SU-DHL-6 (cell line): ENCODE results near the gene TUBB6.

Experiments
- H2AFZ ChIP-seq: fragments of 200-600 bp; sonication (generic); 2 replicates; pipeline ENCODE4 v1.6.1; 2014; ENCODE audit warnings: low read depth, mild to moderate bottlenecking, moderate library complexity, mixed read lengths, antibody characterized with exemption, low read length; ENCODE audit not compliant: severe bottlenecking
- H3F3A ChIP-seq: fragments of 200-600 bp; shearing (Covaris generic); 2 replicates; pipeline ENCODE4 v1.6.0; 2016; ENCODE audit warnings: antibody characterized with exemption, mild to moderate bottlenecking; ENCODE audit not compliant: insufficient read depth
- H3K27ac ChIP-seq: fragments of 200-600 bp; sonication (generic); 2 replicates; pipeline ENCODE4 v1.5.1; 2016; ENCODE audit warnings: low read depth, mild to moderate bottlenecking, low read length, moderate library complexity, mixed read lengths
- H3K27me3 ChIP-seq: fragments of 200-600 bp; sonication (generic), shearing (Covaris generic); 2 replicates; pipeline ENCODE4 v1.6.0; 2014; ENCODE audit warnings: mild to moderate bottlenecking, low read length
- H3K36me3 ChIP-seq: fragments of 200-600 bp; sonication (generic); 2 replicates; pipeline ENCODE4 v1.6.1; 2014; ENCODE audit warnings: mild to moderate bottlenecking, low read length, mixed read lengths
- H3K4me2 ChIP-seq: fragments of 300-600, 200-600 bp; shearing (Covaris generic), sonication (generic); 2 replicates; pipeline ENCODE4 v1.6.0; 2014; ENCODE audit warnings: low read length, low read depth, mild to moderate bottlenecking; ENCODE audit not compliant: poor library complexity, severe bottlenecking
- H3K4me3 ChIP-seq: fragments of 200-600 bp; sonication (generic); 2 replicates; pipeline ENCODE4 v1.5.1; 2014; ENCODE audit warnings: antibody characterized with exemption, low read length, mild to moderate bottlenecking, mixed read lengths; ENCODE audit not compliant: insufficient read depth, poor library complexity, severe bottlenecking
- H3K79me2 ChIP-seq: fragments of 200-600 bp; sonication (generic); 2 replicates; pipeline ENCODE4 v1.6.1; 2014; ENCODE audit warnings: mild to moderate bottlenecking, low read length, moderate library complexity; ENCODE audit not compliant: insufficient read depth
- H3K9ac ChIP-seq: fragments of 200-600 bp; sonication (generic); 2 replicates; pipeline ENCODE4 v1.7.0; 2014; ENCODE audit warnings: mild to moderate bottlenecking, low read length
- H3K9me2 ChIP-seq: fragments of 200-600 bp; sonication (generic); replicated peaks from 2 replicates; pipeline ENCODE4 v1.6.1; 2014; ENCODE audit warnings: low read length; ENCODE audit not compliant: insufficient read depth
- H3K9me3 ChIP-seq: fragments of 200-600 bp; sonication (generic); 2 replicates; pipeline ENCODE4 v1.6.1; 2014; ENCODE audit warnings: low read length, mixed read lengths; ENCODE audit not compliant: insufficient read depth
- H4K20me1 ChIP-seq: fragments of 200-600 bp; sonication (generic); 2 replicates; pipeline ENCODE4 v1.6.1; 2014; ENCODE audit warnings: low read depth, mild to moderate bottlenecking, antibody characterized with exemption, low read length, moderate library complexity, mixed read lengths
- EZH2phosphoT487 ChIP-seq: fragments of 200-600 bp; sonication (generic), shearing (Covaris generic); conservative IDR thresholded peaks from 2 replicates; pipeline ENCODE4 v1.6.1; 2018; ENCODE audit warnings: mild to moderate bottlenecking, antibody characterized with exemption, low read length, moderate library complexity, mixed read lengths
- TF ChIP-seq, protein P1 (sequence below): fragments of 200-600 bp; sonication (generic); IDR thresholded peaks from one replicate; pipeline ENCODE4 v1.5.1; 2017; ENCODE audit warnings: antibody characterized with exemption, mild to moderate bottlenecking, low read length, moderate library complexity; ENCODE audit not compliant: insufficient read depth, poor library complexity, severe bottlenecking

Gene TUBB6

GRCh38 chr18:12288403-12288755, 19.7 kb upstream of the TUBB6 start:
- H3K9ac ChIP-seq = no peak overlapping the region
- H3K4me2 ChIP-seq = no peak overlapping the region
- H2AFZ ChIP-seq = no peak overlapping the region
- no peak for TF ChIP-seq EZH2phosphoT487
- TF ChIP-seq, protein P1, sequence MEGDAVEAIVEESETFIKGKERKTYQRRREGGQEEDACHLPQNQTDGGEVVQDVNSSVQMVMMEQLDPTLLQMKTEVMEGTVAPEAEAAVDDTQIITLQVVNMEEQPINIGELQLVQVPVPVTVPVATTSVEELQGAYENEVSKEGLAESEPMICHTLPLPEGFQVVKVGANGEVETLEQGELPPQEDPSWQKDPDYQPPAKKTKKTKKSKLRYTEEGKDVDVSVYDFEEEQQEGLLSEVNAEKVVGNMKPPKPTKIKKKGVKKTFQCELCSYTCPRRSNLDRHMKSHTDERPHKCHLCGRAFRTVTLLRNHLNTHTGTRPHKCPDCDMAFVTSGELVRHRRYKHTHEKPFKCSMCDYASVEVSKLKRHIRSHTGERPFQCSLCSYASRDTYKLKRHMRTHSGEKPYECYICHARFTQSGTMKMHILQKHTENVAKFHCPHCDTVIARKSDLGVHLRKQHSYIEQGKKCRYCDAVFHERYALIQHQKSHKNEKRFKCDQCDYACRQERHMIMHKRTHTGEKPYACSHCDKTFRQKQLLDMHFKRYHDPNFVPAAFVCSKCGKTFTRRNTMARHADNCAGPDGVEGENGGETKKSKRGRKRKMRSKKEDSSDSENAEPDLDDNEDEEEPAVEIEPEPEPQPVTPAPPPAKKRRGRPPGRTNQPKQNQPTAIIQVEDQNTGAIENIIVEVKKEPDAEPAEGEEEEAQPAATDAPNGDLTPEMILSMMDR = no peak
- no peaks in the 10 kb centered on the region for H3K36me3 ChIP-seq
- no peak overlapping the region for H3K4me3 ChIP-seq
- no peaks in the 10 kb centered on the region for H3K79me2 ChIP-seq
- no peaks in the 10 kb centered on the region for H3K9me2 ChIP-seq
- H3K9me3 ChIP-seq = no peaks in the 10 kb centered on the region
- no peaks in the 10 kb centered on the region for H3K27me3 ChIP-seq
- no peak overlapping the region for H3K27ac ChIP-seq
- no peaks in the 10 kb centered on the region for H4K20me1 ChIP-seq
- H3F3A ChIP-seq = no peaks in the 10 kb centered on the region

DNA sequence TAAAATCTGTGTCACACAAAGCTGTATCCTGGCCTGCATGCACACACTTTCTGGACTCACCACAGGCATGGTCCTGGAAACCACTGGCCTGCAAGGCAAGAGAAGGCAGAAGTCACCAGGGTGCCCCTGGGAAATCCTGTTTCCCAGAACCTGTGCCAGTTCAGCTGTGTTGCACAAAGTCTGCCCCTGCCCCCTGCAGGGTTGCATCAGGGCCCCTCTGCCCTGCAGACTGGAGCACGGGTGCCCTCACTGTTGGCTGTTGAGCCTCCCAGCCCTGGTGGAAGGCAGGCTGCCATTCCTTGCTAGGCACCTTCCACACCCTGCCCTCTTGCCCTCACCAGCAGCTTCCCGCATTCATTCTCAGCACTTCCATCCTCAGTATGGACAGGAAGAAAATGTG, 18.0 kb upstream of the TUBB6 start:
- Histone ChIP-seq H3K9ac (no peak overlapping the region), H3K4me2 (no peak overlapping the region), H3F3A (no peaks in the 10 kb centered on the region), H3K36me3 (no peaks in the 10 kb centered on the region), H3K9me3 (no peaks in the 10 kb centered on the region), H3K27me3 (no peaks in the 10 kb centered on the region), H3K9me2 (no peaks in the 10 kb centered on the region), H4K20me1 (no peaks in the 10 kb centered on the region), H3K79me2 (no peaks in the 10 kb centered on the region), H2AFZ (no peak overlapping the region), H3K4me3 (no peak overlapping the region), H3K27ac (no peak overlapping the region)
- TF ChIP-seq EZH2phosphoT487 = no peak
- TF ChIP-seq, protein P1 = no peak

- Histone ChIP-seq H3K4me3 (no peak overlapping the region), H3K9me2 (no peaks in the 10 kb centered on the region), H3K4me2 (no peak overlapping the region), H4K20me1 (no peaks in the 10 kb centered on the region), H3K27ac (no peak overlapping the region), H3K27me3 (no peaks in the 10 kb centered on the region), H3K9ac (no peak overlapping the region), H3K79me2 (no peaks in the 10 kb centered on the region), H2AFZ (no peak overlapping the region), H3K36me3 (no peaks in the 10 kb centered on the region), H3F3A (no peaks in the 10 kb centered on the region), H3K9me3 (no peaks in the 10 kb centered on the region)
- TF ChIP-seq, protein P1 = no peak
- TF ChIP-seq EZH2phosphoT487 = no peak
These were observed 16.9 kb upstream of the TUBB6 start for GRCh38 chr18:12291161-12291560.

- TF ChIP-seq, protein P1 = no peak
- no peak for TF ChIP-seq EZH2phosphoT487
- no peak overlapping the region for H3K4me2 ChIP-seq
- no peaks in the 10 kb centered on the region for H3K9me3 ChIP-seq
- no peaks in the 10 kb centered on the region for H3K79me2 ChIP-seq
- H2AFZ ChIP-seq = no peak overlapping the region
- no peaks in the 10 kb centered on the region for H4K20me1 ChIP-seq
- H3K36me3 ChIP-seq = no peaks in the 10 kb centered on the region
- no peak overlapping the region for H3K27ac ChIP-seq
- H3F3A ChIP-seq = no peaks in the 10 kb centered on the region
- H3K4me3 ChIP-seq = no peak overlapping the region
- no peak overlapping the region for H3K9ac ChIP-seq
- H3K27me3 ChIP-seq = no peaks in the 10 kb centered on the region
- H3K9me2 ChIP-seq = no peaks in the 10 kb centered on the region
These were observed 16.4 kb upstream of the TUBB6 start for GRCh38 chr18:12291690-12292089.
